Endothelial cell of umbilical vein (primary cell): ENCODE data around the gene SPDYA. TPM values are rescaled to one million over a fixed set of nuclear protein-coding genes. Genes with fewer than 3 reads are reported as not detected.

Source experiments
- BruUV-seq: library from RNA; stranded (reverse); fragments of 400-500 nt; replicated peaks from 2 replicates; lab custom pipeline; 2021; lab: Mats Ljungman, UMichigan
- CTCF ChIA-PET: fragments of 300-600, 350-600 bp; sonication (Branson Sonifier 250); formaldehyde crosslinking; loops from one replicate; lab custom pipeline; 2021; ENCODE audit warnings: antibody characterized with exemption, inconsistent platforms; lab: Charles Lee
- POLR2A ChIA-PET: fragments of 300-600, 350-600 bp; sonication (Branson Sonifier 250); formaldehyde crosslinking; loops from one replicate; lab custom pipeline; 2021; ENCODE audit warnings: antibody characterized with exemption, inconsistent platforms; lab: Charles Lee
- DNase-seq: peaks from one replicate; pipeline ENCODE4 v3.0.0-alpha.2; 2011; ENCODE audit warnings: low read depth, low spot score
- FAIRE-seq: peaks from 2 replicates; lab custom pipeline; 2011; peaks lifted over from hg19 to GRCh38; lab: Jason Lieb, UNC
- H2AFZ ChIP-seq: 2 replicates; pipeline ENCODE4 v1.6.0; 2012; ENCODE audit warnings: low read depth, low read length, control low read depth, inconsistent platforms
- H3K27ac ChIP-seq: 2 replicates; pipeline ENCODE4 v1.5.1; 2011; ENCODE audit warnings: low read depth, mild to moderate bottlenecking, control low read depth, low read length, moderate library complexity; ENCODE audit not compliant: insufficient read depth
- H3K27me3 ChIP-seq, 2 experiments: 2 replicates each; pipeline versions ENCODE4 v1.6.0 to v1.6.1; 2011; ENCODE audit warnings: low read length in 2 of 2, mixed read lengths in 1 of 2; ENCODE audit not compliant: control insufficient read depth in 2 of 2, insufficient read depth in 2 of 2
- H3K36me3 ChIP-seq, 2 experiments: 2 replicates in 1 of 2; 3 replicates in 1 of 2; pipeline ENCODE4 v1.5.1; 2011; ENCODE audit warnings: low read length in 2 of 2, mild to moderate bottlenecking in 1 of 2, moderate library complexity in 1 of 2; ENCODE audit not compliant: control insufficient read depth in 2 of 2, insufficient read depth in 2 of 2; ENCODE audit errors: extremely low read depth in 1 of 2
- H3K4me1 ChIP-seq: 3 replicates; pipeline ENCODE4 v1.5.1; 2011; ENCODE audit warnings: mild to moderate bottlenecking, low read length; ENCODE audit not compliant: control insufficient read depth, insufficient read depth; ENCODE audit errors: extremely low read depth
- H3K4me2 ChIP-seq: 2 replicates; pipeline ENCODE4 v1.6.1; 2011; ENCODE audit warnings: low read length, control low read depth, mixed read lengths; ENCODE audit not compliant: insufficient read depth
- H3K4me3 ChIP-seq, 3 experiments: fragments of 200-600 bp in 1 of 3; sonication (generic), shearing (Covaris generic) in 1 of 3; replicated peaks in 1 of 3; 2 replicates each; pipeline ENCODE4 v1.5.1; 2011 to 2016; ENCODE audit warnings: control low read depth in 3 of 3, low read length in 3 of 3, mild to moderate bottlenecking in 2 of 3, inconsistent platforms in 1 of 3, low read depth in 1 of 3, moderate library complexity in 1 of 3; ENCODE audit not compliant: insufficient read depth in 1 of 3
- H3K79me2 ChIP-seq: 2 replicates; pipeline ENCODE4 v1.6.0; 2012; ENCODE audit warnings: low read length, inconsistent platforms; ENCODE audit not compliant: control insufficient read depth, insufficient read depth
- H3K9ac ChIP-seq: replicated peaks from 2 replicates; pipeline ENCODE3; 2011; ENCODE audit warnings: low read length, control low read depth; ENCODE audit not compliant: insufficient read depth; ENCODE audit errors: extremely low read depth
- H3K9me1 ChIP-seq: replicated peaks from 3 replicates; pipeline ENCODE4 v1.6.0; 2011; ENCODE audit warnings: mild to moderate bottlenecking, low read length; ENCODE audit not compliant: control insufficient read depth, insufficient read depth; ENCODE audit errors: extremely low read depth
- H3K9me3 ChIP-seq: replicated peaks from 2 replicates; pipeline ENCODE4 v1.5.1; 2012; ENCODE audit warnings: low read length, inconsistent platforms; ENCODE audit not compliant: control insufficient read depth, insufficient read depth
- H4K20me1 ChIP-seq: replicated peaks from 2 replicates; pipeline ENCODE3; 2011; ENCODE audit warnings: mild to moderate bottlenecking, low read length; ENCODE audit not compliant: control insufficient read depth, insufficient read depth; ENCODE audit errors: extremely low read depth
- EZH2 ChIP-seq: IDR thresholded peaks from 2 replicates; pipeline ENCODE4 v1.6.1; 2012; ENCODE audit warnings: borderline replicate concordance, low read depth, mild to moderate bottlenecking, moderate library complexity, low read length, inconsistent platforms; ENCODE audit not compliant: severe bottlenecking
- FOS ChIP-seq: IDR thresholded peaks from 2 replicates; pipeline ENCODE4 v1.6.1; 2011; ENCODE audit warnings: mild to moderate bottlenecking, low read length, moderate library complexity, borderline replicate concordance; ENCODE audit not compliant: insufficient read depth
- JUN ChIP-seq: IDR thresholded peaks from 2 replicates; pipeline ENCODE4 v1.6.1; 2011; ENCODE audit warnings: borderline replicate concordance, low read depth; ENCODE audit not compliant: insufficient read length, insufficient read depth
- MAX ChIP-seq: IDR thresholded peaks from 2 replicates; pipeline ENCODE4 v1.6.1; 2011; ENCODE audit not compliant: insufficient read depth, insufficient read length
- MYC ChIP-seq: IDR thresholded peaks from one replicate; pipeline ENCODE4 v1.6.1; 2011; ENCODE audit warnings: mild to moderate bottlenecking, low read depth, low read length
- POLR2A ChIP-seq: IDR thresholded peaks from 2 replicates; pipeline ENCODE4 v1.6.1; 2012; ENCODE audit warnings: low read depth, mild to moderate bottlenecking, control low read depth, low read length
- POLR2AphosphoS5 ChIP-seq: IDR thresholded peaks from 2 replicates; pipeline ENCODE4 v1.6.1; 2012; ENCODE audit warnings: low read depth, mild to moderate bottlenecking, control low read depth, low read length, moderate library complexity; ENCODE audit not compliant: insufficient read depth
- dilution Hi-C: fragments of 300-500 bp; cut with MboI; formaldehyde crosslinking; loops from one replicate; pipeline ENCODE4 v1.15.0; 2019; ENCODE audit warnings: low sequenced_read_pairs; ENCODE audit not compliant: extremely low pct_ligation_motif_present
- intact Hi-C: fragments of 100-400 bp; cut with micrococcal nuclease; formaldehyde crosslinking; loops from one replicate; pipeline ENCODE4 v1.10.0; 2022
- polyA plus RNA-seq, 4 experiments: library from polyadenylated mRNA; depleted of rRNA in 3 of 4; stranded (reverse) in 3 of 4; unstranded in 1 of 4; fragments of >200 nt; gene quantifications; 2 replicates each; pipeline versions ENCODE4 v1.2.1 to v1.2.3, GENCODE V29; 2011 to 2012; ENCODE audit warnings: missing spikeins in 1 of 4
- total RNA-seq: library from RNA; stranded (reverse); gene quantifications from 2 replicates; pipeline ENCODE4 v1.2.3, GENCODE V29; 2021
- TF ChIP-seq, protein P1 (sequence below), 2 donors: IDR thresholded peaks; 1 replicate in 1 of 2; 2 replicates in 1 of 2; pipeline ENCODE4 v1.5.1; 2011; ENCODE audit warnings: low read length in 2 of 2, mild to moderate bottlenecking in 2 of 2, moderate library complexity in 2 of 2, control low read depth in 1 of 2, inconsistent platforms in 1 of 2, low read depth in 1 of 2; ENCODE audit not compliant: insufficient read depth in 1 of 2; ENCODE audit errors: extremely low read depth in 1 of 2

The SPDYA gene
- total and polyA plus RNA-seq, 2 donors (not counting 3 experiments of a cell fraction or from before 2014, with no cell fraction given) = 0.06 to 1.6 TPM

DNA sequence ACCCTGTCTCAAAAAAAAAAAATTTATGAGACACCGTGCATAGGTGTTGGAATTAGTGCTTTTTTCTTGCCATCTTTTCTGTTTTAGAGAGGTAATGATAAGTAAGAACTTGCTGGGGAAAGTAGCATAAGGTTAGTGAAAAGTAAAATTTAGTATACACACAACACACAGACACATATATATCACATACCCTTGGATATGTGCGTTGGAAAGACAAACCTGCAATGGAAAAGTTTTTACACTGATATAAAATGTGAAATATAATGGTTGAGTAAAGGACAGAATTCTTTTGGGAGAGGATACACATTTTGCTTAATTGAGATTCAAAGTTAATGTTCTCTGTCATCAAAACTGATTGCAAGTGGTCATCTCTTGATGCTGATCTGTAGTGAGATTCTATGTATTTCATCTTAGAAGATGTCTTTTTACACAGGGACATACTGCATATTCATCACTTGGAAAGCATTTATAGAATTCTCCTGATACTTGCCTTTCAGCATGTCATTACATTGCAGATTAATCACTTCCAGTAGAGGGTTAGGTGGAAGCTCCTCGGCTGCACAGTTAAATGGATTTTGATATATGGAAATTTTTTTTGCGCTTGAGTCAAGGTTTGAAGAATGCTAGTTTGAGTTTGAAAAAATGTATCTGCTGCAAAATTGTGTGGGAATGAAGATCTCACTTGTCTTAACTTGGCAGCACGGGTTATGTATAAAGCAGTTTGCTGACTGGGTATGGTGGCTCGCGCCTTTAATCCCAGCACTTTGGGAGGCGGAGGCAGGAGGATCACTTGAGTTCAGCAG lies 45.5 kb upstream of the SPDYA start:
- TF ChIP-seq MYC (no peak), POLR2A (no peak), MAX (no peak), EZH2 (no peak), JUN (no peak), FOS (no peak), POLR2AphosphoS5 (no peak)
- TF ChIP-seq, protein P1, sequence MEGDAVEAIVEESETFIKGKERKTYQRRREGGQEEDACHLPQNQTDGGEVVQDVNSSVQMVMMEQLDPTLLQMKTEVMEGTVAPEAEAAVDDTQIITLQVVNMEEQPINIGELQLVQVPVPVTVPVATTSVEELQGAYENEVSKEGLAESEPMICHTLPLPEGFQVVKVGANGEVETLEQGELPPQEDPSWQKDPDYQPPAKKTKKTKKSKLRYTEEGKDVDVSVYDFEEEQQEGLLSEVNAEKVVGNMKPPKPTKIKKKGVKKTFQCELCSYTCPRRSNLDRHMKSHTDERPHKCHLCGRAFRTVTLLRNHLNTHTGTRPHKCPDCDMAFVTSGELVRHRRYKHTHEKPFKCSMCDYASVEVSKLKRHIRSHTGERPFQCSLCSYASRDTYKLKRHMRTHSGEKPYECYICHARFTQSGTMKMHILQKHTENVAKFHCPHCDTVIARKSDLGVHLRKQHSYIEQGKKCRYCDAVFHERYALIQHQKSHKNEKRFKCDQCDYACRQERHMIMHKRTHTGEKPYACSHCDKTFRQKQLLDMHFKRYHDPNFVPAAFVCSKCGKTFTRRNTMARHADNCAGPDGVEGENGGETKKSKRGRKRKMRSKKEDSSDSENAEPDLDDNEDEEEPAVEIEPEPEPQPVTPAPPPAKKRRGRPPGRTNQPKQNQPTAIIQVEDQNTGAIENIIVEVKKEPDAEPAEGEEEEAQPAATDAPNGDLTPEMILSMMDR (IDR thresholded peaks at IDR 0.05; ENCODE audit: extremely low read depth in 1 of 2, insufficient read depth in 1 of 2, low read depth in 1 of 2, low read length in 2 of 2) = no peak
- Histone ChIP-seq H3K9me3 (no peaks in the 10 kb centered on the region), H3K4me1 (no peaks in the 10 kb centered on the region), H3K36me3 (peaks cover 0 to 2% of the 10 kb centered on the region in 2 experiments), H4K20me1 (peaks cover 16% of the 10 kb centered on the region), H3K9ac (no peak overlapping the region), H3K27me3 (no peaks in the 10 kb centered on the region), H3K27ac (no peak overlapping the region), H3K4me3 (no peak overlapping the region), H3K79me2 (peaks cover 99% of the 10 kb centered on the region), H3K4me2 (no peak overlapping the region), H3K9me1 (no peaks in the 10 kb centered on the region), H2AFZ (no peak overlapping the region)
- dilution Hi-C loops (no loop called here), intact Hi-C loops (no loop called here)
- DNase-seq (no peak), FAIRE-seq (no peak)
- POLR2A ChIA-PET = no interaction called here
- CTCF ChIA-PET = interaction anchor here (1.2 kb wide), 2 partner anchors 171 kb away, joined by 3 read pairs; no protein-coding TSS in a partner anchor
- no TSS peak for BruUV-seq
